CD14-positive monocyte (primary cell): ENCODE data around the gene GCG. TPM values are rescaled to one million over a fixed set of nuclear protein-coding genes. Genes with fewer than 3 reads are reported as not detected.

Experiments used
- DNase-seq, 3 donors: peaks; one replicate each; pipeline ENCODE4 v3.0.0-alpha.2; 2011 to 2022
- H2AFZ ChIP-seq: 2 replicates; pipeline ENCODE4 v1.6.0; 2012; ENCODE audit warnings: mild to moderate bottlenecking, low read depth, low read length, inconsistent platforms; ENCODE audit not compliant: insufficient read depth, poor library complexity, severe bottlenecking
- H3K27ac ChIP-seq, 2 donors: 1 replicate in 1 of 2; 2 replicates in 1 of 2; pipeline ENCODE4 v1.5.1; 2012 to 2013; ENCODE audit warnings: low read length in 2 of 2, control low read depth in 1 of 2, inconsistent platforms in 1 of 2, low read depth in 1 of 2, mild to moderate bottlenecking in 1 of 2
- H3K27me3 ChIP-seq, 2 donors: one replicate each; pipeline versions ENCODE4 v1.6.0 to v1.6.1; 2011 to 2013; ENCODE audit warnings: low read length in 2 of 2; ENCODE audit not compliant: control insufficient read depth in 2 of 2, insufficient read depth in 2 of 2
- H3K36me3 ChIP-seq, 2 donors: replicated peaks in 1 of 2; 1 replicate in 1 of 2; 2 replicates in 1 of 2; pipeline versions ENCODE4 v1.5.1 to v1.6.1; 2012 to 2013; ENCODE audit warnings: low read length in 2 of 2, control low read depth in 1 of 2, inconsistent platforms in 1 of 2, mild to moderate bottlenecking in 1 of 2; ENCODE audit not compliant: insufficient read depth in 2 of 2, control insufficient read depth in 1 of 2
- H3K4me1 ChIP-seq, 2 donors: 1 replicate in 1 of 2; 2 replicates in 1 of 2; pipeline versions ENCODE4 v1.5.1 to v1.6.1; 2012 to 2013; ENCODE audit warnings: low read length in 2 of 2, control low read depth in 1 of 2, inconsistent platforms in 1 of 2, mild to moderate bottlenecking in 1 of 2, moderate library complexity in 1 of 2; ENCODE audit not compliant: insufficient read depth in 2 of 2, control insufficient read depth in 1 of 2
- H3K4me2 ChIP-seq: replicated peaks from 2 replicates; pipeline ENCODE3; 2012; ENCODE audit warnings: low read length, moderate library complexity, mild to moderate bottlenecking; ENCODE audit not compliant: poor library complexity, severe bottlenecking; ENCODE audit errors: extremely low read depth
- H3K4me3 ChIP-seq, 3 experiments: fragments of 200-600 bp in 1 of 3; sonication (generic) in 1 of 3; replicated peaks in 1 of 3; 1 replicate in 2 of 3; 2 replicates in 1 of 3; pipeline ENCODE4 v1.5.1; 2011 to 2013; ENCODE audit warnings: low read length in 3 of 3, mild to moderate bottlenecking in 3 of 3, control low read depth in 2 of 3, low read depth in 2 of 3, inconsistent platforms in 1 of 3, moderate library complexity in 1 of 3
- H3K79me2 ChIP-seq: 2 replicates; pipeline ENCODE4 v1.6.0; 2012; ENCODE audit warnings: mild to moderate bottlenecking, control low read depth, inconsistent platforms, low read length, moderate library complexity; ENCODE audit not compliant: insufficient read depth
- H3K9ac ChIP-seq: 2 replicates; pipeline ENCODE4 v1.6.0; 2017; ENCODE audit warnings: low read length, mild to moderate bottlenecking; ENCODE audit not compliant: insufficient read depth, poor library complexity, severe bottlenecking
- H3K9me3 ChIP-seq, 2 donors: replicated peaks in 1 of 2; 1 replicate in 1 of 2; 2 replicates in 1 of 2; pipeline versions ENCODE4 v1.5.1 to v1.6.1; 2012 to 2013; ENCODE audit warnings: low read length in 2 of 2, control low read depth in 1 of 2; ENCODE audit not compliant: control insufficient read depth in 1 of 2, insufficient read depth in 1 of 2
- H4K20me1 ChIP-seq: 2 replicates; pipeline ENCODE4 v1.6.0; 2012; ENCODE audit warnings: mild to moderate bottlenecking, low read length, control low read depth, moderate library complexity; ENCODE audit not compliant: insufficient read depth
- H3K27ac Mint-ChIP-seq, 7 donors: one replicate each; pipeline ENCODE4 v1.8.0; 2020; ENCODE audit warnings: mild to moderate bottlenecking in 7 of 7, mixed read lengths in 7 of 7, moderate library complexity in 6 of 7, inconsistent platforms in 2 of 7
- H3K27me3 Mint-ChIP-seq, 3 donors: one replicate each; pipeline ENCODE4 v1.8.0; 2021 to 2022; ENCODE audit warnings: low read depth in 3 of 3, mild to moderate bottlenecking in 3 of 3, mixed read lengths in 3 of 3, moderate library complexity in 3 of 3, inconsistent platforms in 1 of 3
- H3K36me3 Mint-ChIP-seq, 2 donors: one replicate each; pipeline ENCODE4 v1.8.0; 2020; ENCODE audit warnings: mixed read lengths in 2 of 2, inconsistent platforms in 1 of 2, mild to moderate bottlenecking in 1 of 2
- H3K4me1 Mint-ChIP-seq: one replicate; pipeline ENCODE4 v1.8.0; 2020; ENCODE audit warnings: mild to moderate bottlenecking, mixed read lengths
- H3K4me3 Mint-ChIP-seq, 2 donors: one replicate each; pipeline ENCODE4 v1.8.0; 2020; ENCODE audit warnings: mild to moderate bottlenecking in 2 of 2, mixed read lengths in 2 of 2, moderate library complexity in 1 of 2
- H3K9me3 Mint-ChIP-seq, 7 donors: one replicate each; pipeline ENCODE4 v1.8.0; 2020 to 2022; ENCODE audit warnings: mixed read lengths in 7 of 7, mild to moderate bottlenecking in 6 of 7, moderate library complexity in 6 of 7, inconsistent platforms in 2 of 7
- CTCF ChIP-seq: fragments of 200-600 bp; IDR thresholded peaks from one replicate; pipeline ENCODE4 v1.8.0; 2022; ENCODE audit warnings: antibody characterized with exemption, mild to moderate bottlenecking
- WGBS: methylation state at CpG from one replicate; pipeline ENCODE4 v1.1.5; 2013; ENCODE audit warnings: missing lambda C conversion rate; ENCODE audit not compliant: insufficient coverage; 5-methylcytosine and 5-hydroxymethylcytosine counted together
- intact Hi-C, 2 donors: fragments of 100-400 bp; cut with micrococcal nuclease; formaldehyde crosslinking; loops; one replicate each; pipeline versions ENCODE4 v1.15.0 to v1.15.1; 2023
- polyA plus RNA-seq, 3 donors: library from polyadenylated mRNA; depleted of rRNA in 1 of 3; unstranded in 2 of 3; stranded (reverse) in 1 of 3; fragments of 300-500 nt in 2 of 3; fragments of >200 nt in 1 of 3; fragmentation: Illumina TruSeq in 2 of 3; gene quantifications; 1 replicate in 2 of 3; 2 replicates in 1 of 3; pipeline ENCODE4 v1.2.3, GENCODE V29; 2012 to 2021

GCG gene
- polyA plus RNA-seq, 3 donors, result not detected

GRCh38 chr2:162125138-162125537 is 26.9 kb downstream of the GCG start:
- no peaks in the 10 kb centered on the region for H3K27me3 ChIP-seq
- peaks cover 13% of the 10 kb centered on the region for H3K4me1 Mint-ChIP-seq
- intact Hi-C loops, result loop anchor here in 1 of 2 donors (5.0 kb wide), 1 partner anchor 113 kb away; no protein-coding TSS in a partner anchor
- H3K4me3 Mint-ChIP-seq, result no peak overlapping the region
- H2AFZ ChIP-seq, result no peak overlapping the region
- peaks cover 0 to 3% (median 0%) of the 10 kb centered on the region in 3 donors for H3K27me3 Mint-ChIP-seq
- peaks cover 16 to 17% of the 10 kb centered on the region in 2 donors for H3K4me1 ChIP-seq
- peak overlapping the region in 2 of 7 donors; percentile 61 to 64 for H3K27ac Mint-ChIP-seq
- no peaks in the 10 kb centered on the region for H3K36me3 Mint-ChIP-seq
- DNase-seq, result no peak
- H3K9ac ChIP-seq, result no peak overlapping the region
- H4K20me1 ChIP-seq, result no peaks in the 10 kb centered on the region
- no peak overlapping the region for H3K27ac ChIP-seq
- no peaks in the 10 kb centered on the region for H3K36me3 ChIP-seq
- WGBS, result 42% methylated on average over 1 of the region's 2 CpGs
- H3K79me2 ChIP-seq, result no peaks in the 10 kb centered on the region
- no peaks in the 10 kb centered on the region for H3K9me3 ChIP-seq
- no peak overlapping the region for H3K4me2 ChIP-seq
- no peak overlapping the region for H3K4me3 ChIP-seq
- H3K9me3 Mint-ChIP-seq, result no peaks in the 10 kb centered on the region
- no peak for TF ChIP-seq CTCF

GRCh38 chr2:162123806-162124758 is 28.0 kb downstream of the GCG start:
- no peaks in the 10 kb centered on the region for H3K36me3 Mint-ChIP-seq
- no peaks in the 10 kb centered on the region for H3K36me3 ChIP-seq
- 80% methylated on average over 5 of the region's 9 CpGs for WGBS
- no peak overlapping the region for H3K4me3 Mint-ChIP-seq
- H3K27ac Mint-ChIP-seq, result no peak overlapping the region
- H3K27me3 ChIP-seq, result no peaks in the 10 kb centered on the region
- no peak overlapping the region for H3K4me3 ChIP-seq
- peak; percentile 91 for TF ChIP-seq CTCF
- no peaks in the 10 kb centered on the region for H4K20me1 ChIP-seq
- peak; percentile 47 to 84 (median 60) for DNase-seq
- H3K27ac ChIP-seq, result no peak overlapping the region
- intact Hi-C loops, result no loop called here
- peaks cover 13% of the 10 kb centered on the region for H3K4me1 Mint-ChIP-seq
- H3K79me2 ChIP-seq, result no peaks in the 10 kb centered on the region
- H2AFZ ChIP-seq, result no peak overlapping the region
- peaks cover 16 to 17% of the 10 kb centered on the region in 2 donors for H3K4me1 ChIP-seq
- H3K9me3 ChIP-seq, result no peaks in the 10 kb centered on the region
- H3K4me2 ChIP-seq, result no peak overlapping the region
- H3K9ac ChIP-seq, result no peak overlapping the region
- H3K27me3 Mint-ChIP-seq, result peaks cover 0 to 3% (median 0%) of the 10 kb centered on the region in 3 donors
- H3K9me3 Mint-ChIP-seq, result no peaks in the 10 kb centered on the region
